Fibroblast of mammary gland (primary cell): ENCODE results near the gene SEPTIN7.

Source experiments
- DNase-seq: peaks from one replicate; pipeline ENCODE4 v3.0.0-alpha.2; 2010; ENCODE audit warnings: low read depth
- H3K4me3 ChIP-seq: 2 replicates; pipeline ENCODE4 v1.5.1; 2011; ENCODE audit warnings: low read depth, mild to moderate bottlenecking, low read length, moderate library complexity; ENCODE audit not compliant: control insufficient read depth
- TF ChIP-seq, protein P1 (sequence below): conservative IDR thresholded peaks from 2 replicates; pipeline ENCODE4 v1.5.1; 2011; ENCODE audit warnings: low read depth, low read length, inconsistent platforms; ENCODE audit not compliant: control insufficient read depth, insufficient read depth

Gene SEPTIN7

DNA sequence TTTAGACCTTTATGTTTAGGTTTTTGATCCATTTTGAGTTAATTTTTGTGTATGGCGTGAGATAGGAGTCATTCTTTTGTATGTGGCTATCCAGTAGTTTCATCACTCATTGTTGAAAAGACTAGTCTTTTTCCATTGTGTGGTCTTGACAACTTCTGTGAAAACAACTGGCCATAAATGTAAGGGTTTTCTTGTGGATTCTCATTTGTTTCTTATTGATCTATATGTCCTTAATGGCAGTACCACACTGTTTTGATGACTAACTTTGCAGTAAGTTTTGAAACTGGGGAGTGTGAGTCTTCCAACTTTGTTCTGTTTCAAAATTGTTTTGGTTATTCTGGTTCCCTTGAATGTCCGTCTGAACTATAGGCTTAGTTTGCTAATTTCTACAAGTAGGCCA lies 16.3 kb downstream of the SEPTIN7 start:
- no peak overlapping the region for H3K4me3 ChIP-seq
- TF ChIP-seq, protein P1, sequence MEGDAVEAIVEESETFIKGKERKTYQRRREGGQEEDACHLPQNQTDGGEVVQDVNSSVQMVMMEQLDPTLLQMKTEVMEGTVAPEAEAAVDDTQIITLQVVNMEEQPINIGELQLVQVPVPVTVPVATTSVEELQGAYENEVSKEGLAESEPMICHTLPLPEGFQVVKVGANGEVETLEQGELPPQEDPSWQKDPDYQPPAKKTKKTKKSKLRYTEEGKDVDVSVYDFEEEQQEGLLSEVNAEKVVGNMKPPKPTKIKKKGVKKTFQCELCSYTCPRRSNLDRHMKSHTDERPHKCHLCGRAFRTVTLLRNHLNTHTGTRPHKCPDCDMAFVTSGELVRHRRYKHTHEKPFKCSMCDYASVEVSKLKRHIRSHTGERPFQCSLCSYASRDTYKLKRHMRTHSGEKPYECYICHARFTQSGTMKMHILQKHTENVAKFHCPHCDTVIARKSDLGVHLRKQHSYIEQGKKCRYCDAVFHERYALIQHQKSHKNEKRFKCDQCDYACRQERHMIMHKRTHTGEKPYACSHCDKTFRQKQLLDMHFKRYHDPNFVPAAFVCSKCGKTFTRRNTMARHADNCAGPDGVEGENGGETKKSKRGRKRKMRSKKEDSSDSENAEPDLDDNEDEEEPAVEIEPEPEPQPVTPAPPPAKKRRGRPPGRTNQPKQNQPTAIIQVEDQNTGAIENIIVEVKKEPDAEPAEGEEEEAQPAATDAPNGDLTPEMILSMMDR, result no peak
- no peak for DNase-seq

DNA sequence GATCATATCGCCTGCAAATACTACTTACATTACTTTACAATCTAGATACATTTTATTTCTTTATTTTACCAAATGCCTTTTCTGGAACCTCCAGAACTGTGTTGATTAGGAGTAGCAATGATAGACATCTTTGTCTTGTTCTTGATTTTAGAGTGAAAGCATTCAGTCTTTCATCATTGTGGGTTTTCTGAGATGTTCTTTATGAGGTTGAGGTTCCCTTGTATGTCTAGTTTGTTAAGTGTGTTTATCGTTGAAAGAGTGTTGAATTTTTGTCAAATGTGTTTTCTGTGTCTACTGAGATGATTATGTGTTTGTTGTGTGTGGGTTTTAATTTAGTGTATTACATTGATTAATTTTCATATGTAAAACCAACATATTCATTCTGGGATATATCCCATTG lies 17.1 kb downstream of the SEPTIN7 start:
- TF ChIP-seq, protein P1, result no peak
- DNase-seq, result no peak
- no peak overlapping the region for H3K4me3 ChIP-seq

DNA sequence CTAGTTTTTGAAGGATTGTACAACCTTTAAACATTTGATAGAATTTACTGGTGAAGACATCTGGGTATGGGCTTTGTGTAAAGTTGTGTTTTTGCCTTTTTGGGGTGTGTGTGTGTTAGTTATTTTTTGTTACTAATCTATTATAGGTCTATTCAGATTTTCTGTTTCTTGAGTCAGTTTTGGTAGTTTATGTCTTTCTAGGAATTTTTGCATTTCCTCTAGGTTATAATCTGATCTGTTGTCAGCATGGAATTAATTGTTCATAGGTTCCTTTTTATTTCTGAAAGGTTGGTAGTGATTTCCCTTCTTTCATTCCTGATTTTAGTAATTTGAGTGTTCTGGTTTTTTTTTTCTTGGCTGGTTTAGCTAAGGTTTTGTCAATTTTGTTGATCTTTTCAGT lies 17.7 kb downstream of the SEPTIN7 start:
- TF ChIP-seq, protein P1, result no peak
- DNase-seq, result no peak
- no peak overlapping the region for H3K4me3 ChIP-seq

DNA sequence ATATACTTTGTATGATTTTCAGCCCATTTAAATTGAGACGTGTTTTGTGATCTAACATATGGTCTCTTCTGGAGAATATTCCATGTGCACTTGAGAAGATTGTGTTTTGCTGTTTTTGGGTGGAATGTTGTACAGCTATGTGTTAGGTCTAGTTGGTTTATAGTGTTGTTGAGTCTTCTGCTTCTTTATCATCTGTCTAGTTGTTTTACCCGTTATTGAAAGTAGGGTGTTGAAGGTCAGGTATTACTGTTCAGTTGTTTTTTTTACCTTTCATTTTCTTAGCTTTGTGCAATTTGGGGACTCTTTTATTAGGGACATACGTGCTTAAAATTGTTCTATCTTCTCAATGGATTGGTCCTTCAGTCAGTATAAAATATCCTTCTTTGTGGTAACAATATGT lies 18.5 kb downstream of the SEPTIN7 start:
- no peak for DNase-seq
- TF ChIP-seq, protein P1, result no peak
- H3K4me3 ChIP-seq, result no peak overlapping the region

DNA sequence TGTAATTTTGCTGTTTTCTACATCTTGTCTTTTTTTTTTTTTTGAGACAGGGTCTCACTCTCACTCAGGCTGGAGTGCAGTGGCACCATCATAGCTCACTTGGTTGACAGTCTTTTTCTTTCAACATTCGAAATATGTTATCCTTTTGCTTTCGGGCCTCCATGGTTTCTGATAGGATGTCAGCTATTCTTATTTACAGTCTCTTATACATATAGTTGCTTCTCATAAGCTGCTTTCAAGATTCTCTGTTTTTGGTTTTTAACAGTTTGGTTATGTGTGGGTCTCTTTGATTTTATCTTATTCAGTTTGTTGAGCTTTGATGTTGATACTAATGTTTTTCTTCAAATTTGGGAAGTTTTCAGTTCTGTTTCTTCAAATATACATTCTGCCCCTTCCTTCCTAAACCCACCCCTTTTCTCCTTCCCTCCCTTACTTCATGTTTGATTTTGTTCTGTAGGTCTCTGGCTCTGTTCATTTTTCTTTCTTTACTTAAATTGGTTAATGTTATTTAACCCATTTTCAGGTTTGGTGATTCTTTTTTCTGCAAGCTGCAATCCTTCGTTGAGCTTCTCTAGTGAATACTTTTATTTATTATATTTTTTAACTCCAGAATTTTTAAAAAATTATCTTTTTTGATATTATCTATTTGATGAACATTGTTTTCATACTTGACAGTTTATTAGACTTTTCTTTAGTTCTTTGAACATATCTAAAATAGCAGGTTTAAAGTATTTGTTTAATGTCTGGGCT lies 19.3 kb downstream of the SEPTIN7 start:
- DNase-seq, result no peak
- no peak overlapping the region for H3K4me3 ChIP-seq
- TF ChIP-seq, protein P1, result no peak

DNA sequence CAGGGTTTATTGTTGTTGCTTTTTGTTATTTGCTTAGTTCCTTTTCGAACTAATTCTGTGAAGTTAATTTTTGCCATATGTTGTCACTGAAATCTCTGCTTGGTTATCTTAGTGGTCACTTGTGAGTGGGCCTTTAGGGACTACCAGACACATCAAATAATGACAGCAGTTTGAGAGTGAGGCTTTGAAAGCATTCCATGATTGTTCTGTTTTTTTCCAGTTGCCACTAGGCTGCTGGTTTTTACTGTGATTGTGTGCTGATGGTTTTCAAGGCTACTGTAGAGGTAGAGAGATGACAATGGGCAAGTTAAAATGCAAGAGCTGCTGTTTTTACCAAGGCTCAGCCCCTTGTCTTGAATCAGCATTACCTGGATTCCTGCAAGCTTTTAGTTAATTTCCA lies 20.0 kb downstream of the SEPTIN7 start:
- TF ChIP-seq, protein P1, result no peak

More for the DNA sequence above, 20.0 kb downstream of the SEPTIN7 start:
- no peak overlapping the region for H3K4me3 ChIP-seq
- DNase-seq, result no peak
